NCI-H1436 treated with DMSO at 0.1 percent for 48 hours (cell line): ENCODE data around the gene TBX2.
"Not testable (repeated sequence)": the region's sequence is repeated elsewhere in the genome, so short reads cannot be mapped to it uniquely, and the experiment has no call there.

Experiments used
- DNase-seq: peaks from one replicate; lab custom pipeline; 2025; lab: John Stamatoyannopoulos, UW

Gene TBX2

DNA sequence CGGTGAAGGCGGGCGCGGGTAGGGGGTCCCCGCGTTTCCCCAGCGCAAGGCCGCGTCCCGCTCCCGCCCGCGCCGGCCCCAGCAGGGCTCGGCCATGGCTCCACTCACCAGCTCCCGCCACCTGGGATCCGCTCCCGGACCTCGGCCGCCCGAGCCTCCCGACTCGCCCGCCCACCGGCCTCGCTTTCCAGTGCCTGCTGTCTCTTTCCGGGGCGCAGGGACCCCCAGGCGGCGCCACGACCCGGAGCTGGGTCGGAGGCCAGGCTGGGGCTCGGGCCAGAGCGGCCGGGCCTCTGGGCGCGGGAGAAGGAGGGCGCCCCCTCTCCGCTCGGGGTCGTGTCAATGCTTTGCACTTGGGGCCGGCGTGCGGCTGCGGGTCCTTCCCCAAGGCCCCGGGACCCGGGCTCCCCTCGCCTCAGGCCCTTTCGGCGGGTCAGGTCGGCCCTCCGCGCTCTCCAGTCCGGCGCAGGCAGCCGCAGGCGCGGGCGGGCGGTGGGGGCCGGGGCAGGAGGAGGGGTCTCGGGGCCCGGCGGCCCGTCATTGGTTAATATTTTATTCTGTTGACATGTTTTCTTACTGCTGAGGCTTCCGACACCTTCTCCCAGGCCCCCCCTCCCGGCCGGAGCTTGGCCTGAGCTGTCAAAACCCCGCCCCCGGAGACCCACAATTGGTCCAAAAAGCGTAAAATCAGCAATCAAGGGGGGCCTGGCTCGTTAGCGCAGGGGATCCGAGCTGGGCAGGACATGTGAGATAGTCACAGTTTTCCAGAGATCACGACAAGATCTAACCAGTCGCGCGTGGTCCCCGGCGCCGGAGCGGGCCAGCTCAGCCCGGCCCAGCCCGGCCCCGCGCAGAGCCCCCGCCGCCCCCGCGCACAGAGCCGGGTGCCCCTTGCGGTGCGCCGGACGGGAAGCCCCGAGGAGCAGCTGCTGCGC lies at the start of gene TBX2:
Gene TBX2 (plus strand): TSS at position 713 of the 935 bp plus-strand sequence. CDS start 334 bp downstream, outside the sequence.
- DNase-seq: no peak

GRCh38 chr17:61351745-61352407 lies 47.8 kb upstream of the TBX2 start:
- DNase-seq: no peak

DNA sequence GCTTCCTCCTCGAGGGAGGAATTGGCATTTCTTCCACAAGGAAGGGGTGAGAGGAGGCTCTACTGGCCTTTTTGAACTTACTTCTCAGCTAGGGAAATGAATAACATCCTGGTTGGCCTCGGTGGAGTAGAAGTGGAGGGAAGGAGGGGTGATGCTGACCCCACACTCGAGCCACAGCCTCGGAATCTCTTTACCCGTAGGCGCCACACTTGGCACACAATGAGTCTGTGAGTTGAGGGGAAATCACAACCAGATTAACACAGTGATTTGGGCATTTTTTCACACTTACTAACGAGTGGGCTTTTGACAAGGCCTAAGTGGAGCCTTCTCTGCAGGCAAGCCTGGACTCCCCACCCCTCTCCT lies 47.3 kb upstream of the TBX2 start:
- no peak for DNase-seq

DNA sequence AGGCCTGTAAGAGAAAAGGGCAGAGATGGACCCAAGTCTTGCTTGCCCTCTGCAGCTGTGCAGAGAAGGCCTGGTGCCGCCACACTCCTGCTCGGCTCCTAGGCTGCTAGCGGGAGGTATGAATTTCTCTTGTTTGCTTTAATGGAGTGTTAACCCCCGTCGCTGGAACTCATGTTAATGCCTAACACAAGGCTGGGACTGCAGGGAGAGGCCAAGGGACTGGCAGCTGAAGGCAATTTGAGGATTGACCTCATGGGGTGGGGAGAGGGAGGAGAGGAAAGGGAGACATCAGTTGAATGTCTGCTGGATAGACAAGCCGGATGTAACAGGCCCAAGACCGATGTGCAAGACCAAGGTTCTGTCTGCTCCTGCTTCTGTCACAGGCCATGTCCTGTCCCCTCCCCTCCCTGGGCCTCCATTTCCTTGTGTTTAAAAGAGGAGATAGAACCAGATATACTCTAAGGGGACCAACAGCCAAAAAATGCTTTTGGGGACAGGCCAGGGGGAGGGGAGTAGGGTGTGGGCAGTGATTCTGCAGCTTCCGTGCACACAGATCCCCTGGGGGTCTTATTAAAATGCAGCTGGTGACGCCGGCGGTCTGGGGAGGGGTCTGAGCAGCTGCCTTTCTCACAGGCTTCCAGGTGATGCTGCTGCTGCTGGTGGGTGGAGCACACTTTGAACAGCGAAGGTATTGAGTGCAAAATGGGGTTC lies 46.7 kb upstream of the TBX2 start:
- DNase-seq: no peak

- DNase-seq: no peak
Observed at GRCh38 chr17:61353615-61354014, 46.0 kb upstream of the TBX2 start.

GRCh38 chr17:61354895-61355874 lies 44.5 kb upstream of the TBX2 start:
- no peak for DNase-seq

GRCh38 chr17:61357061-61357460 lies 42.6 kb upstream of the TBX2 start:
- DNase-seq: not testable (repeated sequence)

GRCh38 chr17:61359513-61359912 lies 40.1 kb upstream of the TBX2 start:
- DNase-seq: not testable (repeated sequence)

- DNase-seq: no peak
Observed at GRCh38 chr17:61360318-61360943, 39.2 kb upstream of the TBX2 start.

GRCh38 chr17:61361084-61361483 lies 38.6 kb upstream of the TBX2 start:
- no peak for DNase-seq

GRCh38 chr17:61362396-61362795 lies 37.2 kb upstream of the TBX2 start:
- DNase-seq: no peak

DNA sequence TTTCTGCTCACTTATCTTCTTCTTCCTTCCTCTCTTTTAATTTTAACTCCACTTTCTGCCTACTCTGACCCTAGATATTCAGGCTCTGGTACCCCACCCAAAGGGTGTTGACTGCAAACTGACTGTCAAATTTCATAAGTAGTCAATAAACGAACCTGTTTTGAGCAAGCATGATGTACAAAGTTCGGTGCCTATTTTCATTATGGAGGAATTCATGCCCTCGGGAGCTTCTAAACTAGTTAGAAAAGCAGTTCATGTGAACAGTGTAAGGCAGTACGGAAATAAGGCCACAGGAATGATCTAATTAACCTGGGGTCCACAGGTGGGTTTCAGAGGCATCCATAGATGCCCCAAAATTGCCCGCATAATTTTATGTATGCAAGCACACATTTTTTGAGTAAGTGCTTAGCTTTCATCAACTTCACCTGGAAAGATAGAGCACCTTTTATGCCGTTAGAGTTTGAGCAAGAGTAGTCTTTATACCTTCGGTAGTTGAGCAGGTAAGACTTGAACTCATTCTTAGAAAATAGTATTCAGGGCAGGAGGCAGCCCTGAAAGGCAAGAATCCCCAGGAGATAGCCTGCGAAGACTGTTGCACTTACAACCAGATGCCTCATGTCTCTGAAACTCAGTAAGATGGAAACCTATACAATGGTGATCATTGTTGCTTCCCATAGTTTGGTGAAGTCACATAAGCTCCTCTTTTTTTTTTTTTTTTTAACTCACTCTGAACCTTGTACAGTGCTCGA lies 36.6 kb upstream of the TBX2 start:
- no peak for DNase-seq

DNA sequence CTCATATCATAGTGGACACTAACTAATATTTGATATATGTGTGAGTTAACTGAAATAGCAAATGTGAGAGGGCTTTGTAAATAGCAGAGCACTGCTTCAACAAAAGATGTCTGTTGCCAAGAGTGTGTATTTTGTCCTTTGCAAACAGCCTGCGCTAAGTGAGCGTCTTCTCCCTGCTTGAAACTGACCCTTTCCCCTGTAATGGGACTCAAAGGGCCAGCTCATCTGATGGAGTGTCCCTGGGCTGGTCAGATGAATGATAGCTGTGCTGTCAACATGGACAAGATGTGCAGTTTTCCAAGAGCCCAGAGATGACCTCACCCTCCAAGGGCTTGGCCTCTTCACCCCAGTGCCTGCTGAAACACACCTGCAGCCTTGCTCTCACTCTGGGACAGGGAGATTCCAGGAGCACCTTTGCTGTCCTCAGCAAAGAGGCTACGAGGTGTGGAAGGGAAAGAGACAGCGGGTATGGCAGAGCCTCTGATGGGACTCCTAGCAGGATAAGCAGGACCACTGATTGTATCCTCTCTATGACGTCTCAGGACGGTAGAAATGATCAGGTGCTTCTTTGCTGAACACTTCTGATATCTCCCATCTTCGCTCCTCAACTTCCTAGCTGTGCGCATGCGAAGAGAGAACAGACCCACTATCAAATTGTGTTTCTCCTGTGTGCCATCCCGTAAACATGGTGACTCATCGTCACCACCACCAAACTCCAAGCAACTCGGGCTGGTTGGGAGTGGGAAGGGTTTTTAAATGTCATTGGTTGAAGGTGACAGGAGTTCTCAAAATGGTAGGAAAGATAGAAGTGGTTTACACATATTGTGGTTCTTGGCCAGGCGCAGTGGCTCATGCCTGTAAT lies 35.8 kb upstream of the TBX2 start:
- no peak for DNase-seq

DNA sequence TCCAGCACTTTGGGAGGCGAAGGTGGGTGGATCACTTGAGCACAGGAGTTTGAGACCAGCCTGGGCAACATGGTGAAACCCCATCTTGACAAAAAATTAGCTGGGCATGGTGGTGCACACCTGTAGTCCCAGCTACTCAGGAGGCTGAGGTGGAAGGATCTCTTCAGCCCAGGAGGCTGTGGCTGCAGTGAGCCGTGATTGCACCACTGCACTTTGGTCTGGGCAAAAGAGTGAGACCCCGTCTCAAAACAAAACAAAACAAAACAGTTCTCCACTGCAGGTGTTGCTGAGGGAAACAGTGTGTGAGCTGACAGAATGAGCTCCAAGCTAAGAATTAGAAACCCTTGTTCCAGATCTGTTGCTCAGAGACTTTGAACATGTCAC lies 35.2 kb upstream of the TBX2 start:
- DNase-seq: no peak

DNA sequence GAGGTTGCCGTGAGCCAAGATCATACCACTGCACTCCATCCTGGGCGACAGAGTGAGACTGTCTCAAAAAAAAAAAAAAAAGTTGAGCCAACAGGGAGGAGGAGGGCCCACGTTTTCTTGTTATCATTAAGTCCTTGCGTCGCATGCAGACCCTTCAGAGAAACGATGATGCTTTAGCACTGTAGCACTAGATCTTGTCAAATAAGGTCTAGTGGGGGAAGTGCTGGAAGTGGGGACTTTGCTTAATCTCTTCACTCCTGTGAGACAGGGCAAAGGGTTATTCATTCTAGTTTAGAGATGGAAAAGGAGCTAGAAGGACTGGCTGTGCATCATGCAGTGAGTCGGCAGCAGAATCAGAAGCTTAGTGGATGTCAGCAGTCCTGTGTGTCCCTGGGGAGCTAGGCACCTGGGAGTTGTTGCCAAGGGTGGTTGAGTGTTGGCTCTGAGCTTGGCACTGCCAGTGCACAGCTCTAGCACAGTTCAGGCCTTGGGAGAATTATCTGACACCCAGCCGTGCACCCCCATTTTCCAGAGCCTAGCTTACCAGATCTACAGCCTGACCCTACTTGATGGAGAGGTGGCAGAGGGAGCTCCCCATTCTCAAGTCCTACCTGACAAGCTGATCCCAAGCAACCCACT lies 33.4 kb upstream of the TBX2 start:
- no peak for DNase-seq

DNA sequence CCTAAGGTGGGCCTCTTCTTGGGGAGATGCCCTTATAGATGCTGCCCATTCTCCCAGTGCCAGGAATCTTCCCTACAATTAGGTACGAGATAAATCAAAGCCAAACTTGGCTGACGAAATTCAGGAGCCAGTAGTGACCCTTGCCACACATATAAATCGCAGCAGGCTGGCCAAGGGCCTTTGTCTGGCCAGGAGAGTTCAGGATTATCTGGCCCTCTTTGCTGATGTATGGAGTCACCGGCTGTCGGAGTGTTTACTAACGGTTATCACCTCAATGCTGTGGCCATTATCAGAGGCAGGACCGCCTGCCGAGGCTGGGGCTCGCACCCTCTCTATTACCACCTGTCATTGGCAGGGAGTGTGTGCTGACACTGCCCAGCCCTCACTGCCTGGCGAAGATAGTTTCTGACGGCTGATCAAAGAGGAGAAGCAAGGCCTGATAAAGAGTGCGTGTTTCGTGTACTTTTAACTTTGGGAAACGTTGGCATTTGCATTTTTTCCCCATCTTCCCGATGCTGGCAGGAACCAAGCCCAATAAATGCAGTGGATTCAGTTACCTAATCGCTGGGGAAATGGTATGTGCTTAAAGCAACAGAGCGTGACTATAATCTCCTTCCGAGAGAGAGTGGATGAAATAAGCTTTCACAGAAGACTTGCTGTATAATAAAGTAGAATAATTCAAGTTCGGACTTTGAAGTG lies 32.8 kb upstream of the TBX2 start:
- DNase-seq: no peak

DNA sequence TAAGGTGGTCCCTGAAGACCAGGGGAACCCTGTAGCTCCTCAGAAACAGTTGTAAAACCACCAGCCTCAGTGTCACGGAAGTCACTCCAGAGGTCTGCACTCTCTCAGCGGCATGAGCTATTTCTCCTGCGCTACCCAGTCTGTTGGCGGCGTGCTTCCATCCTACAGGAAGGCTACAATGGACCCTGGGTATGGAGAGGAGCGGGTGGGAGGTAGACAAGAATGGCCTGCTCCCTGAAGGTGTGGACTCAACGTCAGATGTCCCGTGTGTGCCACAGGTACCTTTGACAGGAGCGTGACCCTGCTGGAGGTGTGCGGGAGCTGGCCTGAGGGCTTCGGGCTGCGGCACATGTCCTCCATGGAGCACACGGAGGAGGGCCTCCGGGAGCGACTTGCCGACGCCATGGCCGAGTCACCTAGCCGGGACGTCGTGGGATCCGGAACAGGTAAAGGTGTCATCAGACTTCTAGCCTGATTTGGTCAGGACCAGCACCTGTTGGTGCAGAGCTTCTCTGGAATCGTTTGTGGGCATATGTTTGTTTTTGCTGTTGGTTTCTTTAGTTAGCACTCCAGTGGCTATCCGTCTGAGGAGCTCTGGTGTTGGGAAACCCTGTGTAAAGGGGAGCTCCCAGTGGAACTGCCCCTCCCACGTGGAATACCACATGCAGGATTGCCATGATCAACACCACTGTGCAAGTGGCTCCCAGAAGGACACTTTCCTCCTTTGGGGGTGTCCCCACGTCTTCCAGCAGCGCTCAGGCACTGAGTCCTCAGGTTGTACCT lies 31.4 kb upstream of the TBX2 start:
- DNase-seq: no peak
